Brain microvascular endothelial cell (primary cell): Measurements from ENCODE around the gene PRR30.

Experiments
- DNase-seq: peaks from one replicate; pipeline ENCODE4 v3.0.0-alpha.2; 2020
- H3K27ac ChIP-seq: fragments of 250-450 bp; sonication (Bioruptor Pico); 2 replicates; pipeline ENCODE4 v1.5.1; 2020; ENCODE audit warnings: mild to moderate bottlenecking, moderate library complexity
- H3K27me3 ChIP-seq: fragments of 250-450 bp; sonication (Bioruptor Pico); replicated peaks from 2 replicates; pipeline ENCODE4 v1.5.1; 2020; ENCODE audit warnings: mild to moderate bottlenecking
- H3K36me3 ChIP-seq: fragments of 250-450 bp; sonication (Bioruptor Pico); replicated peaks from 2 replicates; pipeline ENCODE4 v1.5.1; 2020; ENCODE audit warnings: mild to moderate bottlenecking
- H3K4me3 ChIP-seq: 2 replicates; pipeline ENCODE4 v1.5.1; 2011; ENCODE audit warnings: low read depth, mild to moderate bottlenecking, control low read depth, low read length, moderate library complexity
- CTCF ChIP-seq: IDR thresholded peaks from 2 replicates; pipeline ENCODE4 v1.5.1; 2011; ENCODE audit warnings: low read depth, mild to moderate bottlenecking, moderate library complexity, low read length, control low read depth, inconsistent platforms; ENCODE audit errors: missing control alignments
- in situ Hi-C: cut with HindIII; loops from 2 replicates; pipeline ENCODE4 v1.10.0; 2017; ENCODE audit warnings: low sequenced_read_pairs, low pct_ligation_motif_present

The PRR30 gene

GRCh38 chr2:27134781-27135477 lies 4.3 kb downstream of the PRR30 start:
- DNase-seq = no peak
- Histone ChIP-seq H3K4me3 (peak overlapping the region; percentile 31), H3K27ac (no peak overlapping the region), H3K36me3 (peaks cover 15% of the 10 kb centered on the region), H3K27me3 (no peaks in the 10 kb centered on the region)
- in situ Hi-C loops = no loop called here
- TF ChIP-seq CTCF = no peak

GRCh38 chr2:27133905-27134780 lies 5.1 kb downstream of the PRR30 start, which contains the start of gene PREB:
Gene PREB, minus strand, starts transcription at chr2:27134636. Its CDS starts 215 bp downstream, at chr2:27134421.
- DNase-seq = peak; percentile 89
- in situ Hi-C loops = no loop called here
- TF ChIP-seq CTCF = peak; percentile 65
- Histone ChIP-seq H3K27me3 (no peaks in the 10 kb centered on the region), H3K36me3 (peaks cover 18% of the 10 kb centered on the region), H3K4me3 (peak within 1 kb of the TSS; percentile 97), H3K27ac (peak within 1 kb of the TSS; percentile 30)

DNA sequence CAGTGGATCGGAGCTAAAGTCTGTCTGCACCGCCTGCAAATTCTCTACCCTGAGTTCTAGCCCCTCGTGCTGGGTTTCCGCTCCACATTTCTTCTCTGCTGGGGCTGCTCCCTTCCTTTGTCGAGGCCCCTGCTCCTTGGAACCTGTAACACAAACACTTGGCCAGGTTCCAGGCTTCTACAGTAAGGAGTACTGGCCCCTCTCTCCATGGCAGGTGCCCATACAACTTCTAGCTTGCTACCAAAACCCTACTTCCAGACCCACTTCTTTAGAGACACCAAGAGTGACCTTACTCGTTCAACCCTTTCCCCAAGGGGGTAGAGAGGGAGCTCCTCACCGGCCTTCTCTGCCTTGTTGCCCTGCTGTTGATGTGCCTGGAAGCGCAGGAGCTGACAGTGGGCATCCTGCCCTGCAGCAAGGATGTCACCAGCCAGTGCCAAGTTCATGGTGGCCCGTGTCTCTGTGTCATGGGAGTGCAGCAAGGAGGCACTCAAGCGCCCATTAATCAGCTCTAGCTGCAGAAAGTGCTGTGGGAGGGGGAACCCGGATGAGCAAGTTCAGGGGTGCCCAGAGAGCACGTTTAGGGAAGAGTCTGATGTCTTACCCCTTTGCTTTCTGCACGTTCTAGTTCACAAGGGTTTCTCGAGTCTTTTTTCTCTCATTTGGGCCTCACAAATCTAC lies 5.9 kb downstream of the PRR30 start:
- H3K4me3 ChIP-seq = peak overlapping the region; percentile 97
- no peaks in the 10 kb centered on the region for H3K27me3 ChIP-seq
- no peak for TF ChIP-seq CTCF
- peaks cover 18% of the 10 kb centered on the region for H3K36me3 ChIP-seq
- no peak for DNase-seq
- in situ Hi-C loops = no loop called here
- H3K27ac ChIP-seq = no peak overlapping the region

GRCh38 chr2:27131429-27131828 lies 7.8 kb downstream of the PRR30 start:
- Histone ChIP-seq H3K27me3 (no peaks in the 10 kb centered on the region), H3K36me3 (peaks cover 18% of the 10 kb centered on the region), H3K4me3 (no peak overlapping the region), H3K27ac (no peak overlapping the region)
- in situ Hi-C loops = no loop called here
- no peak for DNase-seq
- TF ChIP-seq CTCF = no peak

DNA sequence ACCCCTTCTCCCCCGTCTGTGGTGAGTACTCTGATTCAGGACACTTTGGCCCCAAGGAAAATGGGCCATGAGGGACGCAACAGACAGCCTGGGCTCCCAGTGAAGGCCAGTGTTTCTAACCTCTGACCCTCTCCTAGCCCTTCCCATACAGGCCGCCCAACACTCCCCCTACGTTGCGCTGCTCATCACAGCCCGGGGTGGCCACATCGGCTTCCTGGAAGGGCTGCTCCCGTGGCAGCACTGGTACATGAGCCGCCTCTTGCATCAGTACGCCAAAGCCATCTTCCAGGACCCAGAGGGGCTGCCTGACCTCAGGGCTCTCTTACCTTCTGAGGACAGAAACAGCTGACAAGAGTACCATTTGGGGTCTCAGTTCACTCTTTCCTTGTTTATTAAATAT lies 8.8 kb downstream of the PRR30 start:
- in situ Hi-C loops = no loop called here
- H3K4me3 ChIP-seq = no peak overlapping the region
- peaks cover 18% of the 10 kb centered on the region for H3K36me3 ChIP-seq
- no peaks in the 10 kb centered on the region for H3K27me3 ChIP-seq
- H3K27ac ChIP-seq = no peak overlapping the region
- DNase-seq = no peak
- no peak for TF ChIP-seq CTCF
